Thoracic aorta (tissue), 2 donors: ENCODE measurements around the gene GLRX5. TPM values are rescaled to one million over a fixed set of nuclear protein-coding genes. Genes with fewer than 3 reads are reported as not detected.
A peak's percentile ranks its signal among the peaks of the same experiment; 100 is the strongest.

Source experiments
- ATAC-seq: fragments of 150-250 bp; one replicate; pipeline ENCODE4 v1.8.0; 2017; ENCODE audit warnings: low read depth; ENCODE audit not compliant: insufficient number of reproducible peaks, low FRiP score
- DNase-seq: peaks from one replicate; pipeline ENCODE4 v3.0.0-alpha.2; 2020; ENCODE audit warnings: low spot score
- H3K27ac ChIP-seq, 2 donors: fragments of 200-600 bp; sonication (generic); 1 replicate in 1 of 2; 2 replicates in 1 of 2; pipeline ENCODE4 v1.5.1; 2016; ENCODE audit warnings: mild to moderate bottlenecking in 2 of 2, moderate library complexity in 2 of 2
- H3K27me3 ChIP-seq: fragments of 200-600 bp; sonication (generic); replicated peaks from 2 replicates; pipeline ENCODE4 v1.6.0; 2016; ENCODE audit warnings: mild to moderate bottlenecking; ENCODE audit not compliant: insufficient read depth
- H3K36me3 ChIP-seq: fragments of 200-600 bp; sonication (generic); one replicate; pipeline ENCODE4 v1.5.1; 2016
- H3K4me1 ChIP-seq, 2 donors: fragments of 200-600 bp; sonication (generic); 1 replicate in 1 of 2; 2 replicates in 1 of 2; pipeline versions ENCODE4 v1.5.1 to v1.6.0; 2016; ENCODE audit warnings: low read depth in 2 of 2, mild to moderate bottlenecking in 1 of 2; ENCODE audit not compliant: control insufficient read depth in 1 of 2
- H3K4me3 ChIP-seq: fragments of 200-600 bp; sonication (generic); 2 replicates; pipeline ENCODE4 v1.5.1; 2016; ENCODE audit warnings: mild to moderate bottlenecking
- H3K9me3 ChIP-seq: fragments of 200-600 bp; sonication (generic); 2 replicates; pipeline ENCODE4 v1.5.1; 2016
- CTCF ChIP-seq: fragments of 200-600 bp; sonication (generic); IDR thresholded peaks from one replicate; pipeline ENCODE4 v1.5.1; 2019; ENCODE audit warnings: antibody characterized with exemption
- total RNA-seq, 2 donors: library from RNA; depleted of rRNA; stranded (reverse); fragments of >200 nt; gene quantifications; one replicate each; pipeline versions ENCODE4 v1.1.0 to v1.2.3, GENCODE V29; 2016

The GLRX5 gene
- total RNA-seq, 2 donors from 2014 or later, result 19.6 to 22.9 TPM

- Histone ChIP-seq H3K4me1 (peaks cover 30 to 53% of the 10 kb centered on the region in 2 donors), H3K9me3 (no peaks in the 10 kb centered on the region), H3K36me3 (no peaks in the 10 kb centered on the region), H3K4me3 (peak overlapping the region; percentile 79), H3K27me3 (no peaks in the 10 kb centered on the region), H3K27ac (peak overlapping the region; percentile 36 to 79)
- DNase-seq (no peak), ATAC-seq (no peak)
- no peak for TF ChIP-seq CTCF
Measured at GRCh38 chr14:95514131-95515079, 20.4 kb upstream of the GLRX5 start.

- Histone ChIP-seq H3K27me3 (no peaks in the 10 kb centered on the region), H3K36me3 (no peaks in the 10 kb centered on the region), H3K4me3 (peak overlapping the region; percentile 79), H3K27ac (peak overlapping the region; percentile 36 to 79), H3K9me3 (no peaks in the 10 kb centered on the region), H3K4me1 (peaks cover 35 to 58% of the 10 kb centered on the region in 2 donors)
- ATAC-seq, result no peak
- DNase-seq, result no peak
- TF ChIP-seq CTCF, result no peak
Measured at GRCh38 chr14:95515080-95515489, 19.8 kb upstream of the GLRX5 start.

GRCh38 chr14:95515596-95516552, 19.0 kb upstream of the GLRX5 start:
- H3K9me3 ChIP-seq, result no peaks in the 10 kb centered on the region
- ATAC-seq (no peak), DNase-seq (no peak)
- peaks cover 40 to 62% of the 10 kb centered on the region in 2 donors for H3K4me1 ChIP-seq
- H3K4me3 ChIP-seq, result peak overlapping the region; percentile 79
- H3K36me3 ChIP-seq, result no peaks in the 10 kb centered on the region
- TF ChIP-seq CTCF, result peak; percentile 49
- no peaks in the 10 kb centered on the region for H3K27me3 ChIP-seq
- peak overlapping the region; percentile 36 to 79 for H3K27ac ChIP-seq

- H3K4me1 ChIP-seq, result peaks cover 40 to 62% of the 10 kb centered on the region in 2 donors
- no peaks in the 10 kb centered on the region for H3K27me3 ChIP-seq
- no peaks in the 10 kb centered on the region for H3K36me3 ChIP-seq
- ATAC-seq, result no peak
- no peak for TF ChIP-seq CTCF
- H3K9me3 ChIP-seq, result no peaks in the 10 kb centered on the region
- H3K27ac ChIP-seq, result peak within 1 kb of the TSS; percentile 76 to 83
- peak within 1 kb of the TSS; percentile 79 for H3K4me3 ChIP-seq
- no peak for DNase-seq
Measured at GRCh38 chr14:95516554-95517181, 18.2 kb upstream of the GLRX5 start, which contains the start of gene SYNE3. SYNE3 (minus strand) TSS chr14:95516650; CDS start chr14:95475821, 40,829 bp downstream.
